Upper lobe of left lung (tissue), 4 donors: ENCODE measurements around the gene PXMP4.

Experiments used
- CTCF ChIP-seq, 6 experiments: fragments of 450-650 bp in 4 of 6; fragments of 200-600 bp in 2 of 6; sonication (generic) in 2 of 6; IDR thresholded peaks; one replicate each; pipeline ENCODE4 v1.5.1; 2016 to 2019; ENCODE audit warnings: antibody characterized with exemption in 6 of 6
- EP300 ChIP-seq, 4 donors: sonication (generic); formaldehyde crosslinking; IDR thresholded peaks; one replicate each; pipeline ENCODE4 v1.5.1; 2017; ENCODE audit warnings: antibody characterized with exemption in 4 of 4, control low read depth in 2 of 4

GRCh38 chr20:33751775-33752174 is 31.7 kb upstream of the PXMP4 start:
- TF ChIP-seq EP300 (IDR thresholded peaks at IDR 0.05) (no peak), CTCF (IDR thresholded peaks at IDR 0.05) (no peak)
